ENCODE results near the gene DEFB112.

DNA sequence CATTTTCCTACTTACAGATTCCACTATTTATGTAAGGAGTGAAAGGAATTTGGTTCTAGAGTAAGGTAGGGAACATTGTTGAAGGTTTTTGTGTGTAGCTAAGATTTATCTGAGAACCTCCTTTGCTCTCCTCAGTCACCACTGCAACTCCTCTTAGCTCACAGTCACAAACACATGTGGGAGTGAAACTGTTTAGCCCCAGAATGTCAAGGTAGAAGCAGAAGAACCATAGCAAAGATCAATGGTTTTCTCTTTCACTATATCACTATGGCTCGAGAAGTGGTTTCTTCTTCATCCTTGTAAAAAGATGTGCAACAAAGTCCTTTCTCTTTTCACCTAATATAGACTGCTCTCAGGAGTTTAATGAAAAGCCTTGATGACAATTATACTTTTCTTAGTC is 6.5 kb upstream of the DEFB112 start:
- TF ChIP-seq POLR2A (IDR thresholded peaks at IDR 0.05) = no peak
- no peak for TF ChIP-seq EP300 (IDR thresholded peaks at IDR 0.05)
- TF ChIP-seq, protein P1, sequence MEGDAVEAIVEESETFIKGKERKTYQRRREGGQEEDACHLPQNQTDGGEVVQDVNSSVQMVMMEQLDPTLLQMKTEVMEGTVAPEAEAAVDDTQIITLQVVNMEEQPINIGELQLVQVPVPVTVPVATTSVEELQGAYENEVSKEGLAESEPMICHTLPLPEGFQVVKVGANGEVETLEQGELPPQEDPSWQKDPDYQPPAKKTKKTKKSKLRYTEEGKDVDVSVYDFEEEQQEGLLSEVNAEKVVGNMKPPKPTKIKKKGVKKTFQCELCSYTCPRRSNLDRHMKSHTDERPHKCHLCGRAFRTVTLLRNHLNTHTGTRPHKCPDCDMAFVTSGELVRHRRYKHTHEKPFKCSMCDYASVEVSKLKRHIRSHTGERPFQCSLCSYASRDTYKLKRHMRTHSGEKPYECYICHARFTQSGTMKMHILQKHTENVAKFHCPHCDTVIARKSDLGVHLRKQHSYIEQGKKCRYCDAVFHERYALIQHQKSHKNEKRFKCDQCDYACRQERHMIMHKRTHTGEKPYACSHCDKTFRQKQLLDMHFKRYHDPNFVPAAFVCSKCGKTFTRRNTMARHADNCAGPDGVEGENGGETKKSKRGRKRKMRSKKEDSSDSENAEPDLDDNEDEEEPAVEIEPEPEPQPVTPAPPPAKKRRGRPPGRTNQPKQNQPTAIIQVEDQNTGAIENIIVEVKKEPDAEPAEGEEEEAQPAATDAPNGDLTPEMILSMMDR (IDR thresholded peaks at IDR 0.05) = no peak
- no peak for TF ChIP-seq POLR2AphosphoS5 (IDR thresholded peaks at IDR 0.05)
